Measurements from ENCODE around the gene UNC5C. TPM values are rescaled to one million over a fixed set of nuclear protein-coding genes. Genes with fewer than 3 reads are reported as not detected.

Gene UNC5C
- total and polyA plus RNA-seq, 2 of the 4 experiments (the other 2 are of a cell fraction) = under 0.01 TPM

DNA sequence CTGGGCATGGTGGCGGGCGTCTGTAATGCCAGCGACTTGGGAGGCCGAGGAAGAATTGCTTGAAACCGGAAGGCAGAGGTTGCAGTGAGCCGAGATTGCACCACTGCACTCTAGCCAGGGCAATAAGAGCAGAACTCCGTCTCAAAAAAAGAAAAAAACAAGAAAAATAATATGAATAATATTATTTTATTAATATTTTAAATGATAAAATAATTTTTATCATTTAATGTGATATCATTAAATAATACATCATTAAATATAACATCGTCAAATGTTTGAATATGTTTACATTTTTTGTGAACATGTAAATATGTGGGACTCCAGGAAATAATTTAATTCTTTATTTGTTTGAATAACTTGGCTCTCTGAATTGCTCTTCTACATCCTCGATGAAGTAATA, 15.5 kb downstream of the UNC5C start:
- no TSS peak for BruUV-seq (replicated peaks)
- dilution Hi-C loops (cut with HindIII; ENCODE audit: low sequenced_read_pairs, unreplicated experiment) = no loop called here

More for the DNA sequence above, 15.5 kb downstream of the UNC5C start:
- no peak for ATAC-seq (ENCODE audit: low read depth)
- no peak for TF ChIP-seq BHLHE40 (IDR thresholded peaks at IDR 0.05; ENCODE audit: low read depth, low read length)
- TF ChIP-seq, protein P1, sequence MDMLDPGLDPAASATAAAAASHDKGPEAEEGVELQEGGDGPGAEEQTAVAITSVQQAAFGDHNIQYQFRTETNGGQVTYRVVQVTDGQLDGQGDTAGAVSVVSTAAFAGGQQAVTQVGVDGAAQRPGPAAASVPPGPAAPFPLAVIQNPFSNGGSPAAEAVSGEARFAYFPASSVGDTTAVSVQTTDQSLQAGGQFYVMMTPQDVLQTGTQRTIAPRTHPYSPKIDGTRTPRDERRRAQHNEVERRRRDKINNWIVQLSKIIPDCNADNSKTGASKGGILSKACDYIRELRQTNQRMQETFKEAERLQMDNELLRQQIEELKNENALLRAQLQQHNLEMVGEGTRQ (IDR thresholded peaks at IDR 0.05; ENCODE audit: low read depth, low read length) = no peak
- no peak for TF ChIP-seq RCOR1 (IDR thresholded peaks at IDR 0.05; ENCODE audit: insufficient replicate concordance, low read length)
- no peak for TF ChIP-seq MAZ (IDR thresholded peaks at IDR 0.05; ENCODE audit: borderline replicate concordance, low read depth, low read length)
- TF ChIP-seq CEBPB (IDR thresholded peaks at IDR 0.05; ENCODE audit: low read depth, low read length) = no peak
- TF ChIP-seq NFE2L2 (IDR thresholded peaks at IDR 0.05; ENCODE audit: low read depth, low read length) = no peak
- no peak for TF ChIP-seq MAFK (IDR thresholded peaks at IDR 0.05; ENCODE audit: low read depth, low read length)
- no peak for TF ChIP-seq SMC3 (IDR thresholded peaks at IDR 0.05; ENCODE audit: low read depth, low read length)
- TF ChIP-seq, protein P2, sequence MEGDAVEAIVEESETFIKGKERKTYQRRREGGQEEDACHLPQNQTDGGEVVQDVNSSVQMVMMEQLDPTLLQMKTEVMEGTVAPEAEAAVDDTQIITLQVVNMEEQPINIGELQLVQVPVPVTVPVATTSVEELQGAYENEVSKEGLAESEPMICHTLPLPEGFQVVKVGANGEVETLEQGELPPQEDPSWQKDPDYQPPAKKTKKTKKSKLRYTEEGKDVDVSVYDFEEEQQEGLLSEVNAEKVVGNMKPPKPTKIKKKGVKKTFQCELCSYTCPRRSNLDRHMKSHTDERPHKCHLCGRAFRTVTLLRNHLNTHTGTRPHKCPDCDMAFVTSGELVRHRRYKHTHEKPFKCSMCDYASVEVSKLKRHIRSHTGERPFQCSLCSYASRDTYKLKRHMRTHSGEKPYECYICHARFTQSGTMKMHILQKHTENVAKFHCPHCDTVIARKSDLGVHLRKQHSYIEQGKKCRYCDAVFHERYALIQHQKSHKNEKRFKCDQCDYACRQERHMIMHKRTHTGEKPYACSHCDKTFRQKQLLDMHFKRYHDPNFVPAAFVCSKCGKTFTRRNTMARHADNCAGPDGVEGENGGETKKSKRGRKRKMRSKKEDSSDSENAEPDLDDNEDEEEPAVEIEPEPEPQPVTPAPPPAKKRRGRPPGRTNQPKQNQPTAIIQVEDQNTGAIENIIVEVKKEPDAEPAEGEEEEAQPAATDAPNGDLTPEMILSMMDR (conservative IDR thresholded peaks at IDR 0.05; ENCODE audit: low read depth, low read length) = no peak
- no peak for TF ChIP-seq FOS (IDR thresholded peaks at IDR 0.05; ENCODE audit: low read depth, low read length)
- TF ChIP-seq POLR2A (IDR thresholded peaks at IDR 0.05; ENCODE audit: low read depth, low read length) = no peak
- TF ChIP-seq RFX5 (IDR thresholded peaks at IDR 0.05; ENCODE audit: low read depth, low read length) = no peak
- TF ChIP-seq RAD21 (IDR thresholded peaks at IDR 0.05; ENCODE audit: low read length) = no peak
- TF ChIP-seq, protein P3, sequence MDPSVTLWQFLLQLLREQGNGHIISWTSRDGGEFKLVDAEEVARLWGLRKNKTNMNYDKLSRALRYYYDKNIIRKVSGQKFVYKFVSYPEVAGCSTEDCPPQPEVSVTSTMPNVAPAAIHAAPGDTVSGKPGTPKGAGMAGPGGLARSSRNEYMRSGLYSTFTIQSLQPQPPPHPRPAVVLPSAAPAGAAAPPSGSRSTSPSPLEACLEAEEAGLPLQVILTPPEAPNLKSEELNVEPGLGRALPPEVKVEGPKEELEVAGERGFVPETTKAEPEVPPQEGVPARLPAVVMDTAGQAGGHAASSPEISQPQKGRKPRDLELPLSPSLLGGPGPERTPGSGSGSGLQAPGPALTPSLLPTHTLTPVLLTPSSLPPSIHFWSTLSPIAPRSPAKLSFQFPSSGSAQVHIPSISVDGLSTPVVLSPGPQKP (IDR thresholded peaks at IDR 0.05; ENCODE audit: borderline replicate concordance, low read depth, low read length) = no peak
- TF ChIP-seq CHD1 (IDR thresholded peaks at IDR 0.05; ENCODE audit: low read depth, low read length) = no peak
- TF ChIP-seq MXI1 (IDR thresholded peaks at IDR 0.05; ENCODE audit: borderline replicate concordance, low read depth, low read length) = no peak
- H4K5ac ChIP-seq (ENCODE audit: low read depth, low read length) = no peak overlapping the region
- no peak overlapping the region for H4K8ac ChIP-seq (ENCODE audit: low read depth in 2 of 2, low read length in 2 of 2)
- no peaks in the 10 kb centered on the region for H3K27me3 ChIP-seq (ENCODE audit: control insufficient read depth, insufficient read depth, low read length)
- intact Hi-C loops (cut with micrococcal nuclease) (no loop called here), in situ Hi-C loops (cut with MboI; ENCODE audit: low sequenced_read_pairs) (no loop called here)
- no peaks in the 10 kb centered on the region for H3K36me3 ChIP-seq (ENCODE audit: control insufficient read depth, insufficient read depth, low read length)
- H2AK9ac ChIP-seq (replicated peaks; ENCODE audit: low read depth, low read length, poor library complexity) = no peak overlapping the region
- H3K27ac ChIP-seq (ENCODE audit: insufficient read depth, low read length) = no peak overlapping the region
- no peaks in the 10 kb centered on the region for H4K20me1 ChIP-seq (ENCODE audit: insufficient read depth, low read length)
- H3K4me1 ChIP-seq (ENCODE audit: control insufficient read depth, insufficient read depth, low read length) = no peaks in the 10 kb centered on the region
- H2BK5ac ChIP-seq (ENCODE audit: low read depth, low read length, poor library complexity, severe bottlenecking) = no peak overlapping the region
- H3K9me3 ChIP-seq (ENCODE audit: control insufficient read depth, insufficient read depth, low read length) = no peaks in the 10 kb centered on the region
- H3K4me3 ChIP-seq (ENCODE audit: insufficient read depth, low read depth, low read length) = no peak overlapping the region
- H3K56ac ChIP-seq (ENCODE audit: extremely low read depth, insufficient read depth, low read length) = no peak overlapping the region
- no peak overlapping the region for H3K9ac ChIP-seq (ENCODE audit: low read depth, low read length)
- no peak overlapping the region for H2BK120ac ChIP-seq (ENCODE audit: low read depth, low read length)
- no peak overlapping the region for H2BK15ac ChIP-seq (ENCODE audit: low read depth, low read length)
- no peak overlapping the region for H2AK5ac ChIP-seq (ENCODE audit: low read depth, low read length)
- ChIA-PET CTCF (no interaction called here), POLR2A (ENCODE audit: unreplicated experiment) (no interaction called here)
- no peak overlapping the region for H2AFZ ChIP-seq (replicated peaks; ENCODE audit: low read length, poor library complexity)
- H3K9me1 ChIP-seq (ENCODE audit: insufficient read depth, low read length) = no peaks in the 10 kb centered on the region
- no peak overlapping the region for H3K4ac ChIP-seq (ENCODE audit: low read depth, low read length)
- WGBS, 2 experiments (ENCODE audit: extremely low coverage in 2 of 2, insufficient read length in 1 of 2) = no CpG with 5 or more reads among the region's 9 CpGs
- H3K23ac ChIP-seq (ENCODE audit: low read depth, low read length) = no peak overlapping the region
- H3K18ac ChIP-seq (ENCODE audit: low read depth, low read length) = no peak overlapping the region
- H3K14ac ChIP-seq (replicated peaks; ENCODE audit: low read depth, low read length) = no peak overlapping the region
- no peak for DNase-seq
- no peak overlapping the region for H2BK20ac ChIP-seq (ENCODE audit: low read depth, low read length)
- H3K4me2 ChIP-seq (ENCODE audit: low read depth, low read length) = no peak overlapping the region
- H4K91ac ChIP-seq (ENCODE audit: insufficient read depth, low read depth, low read length) = no peak overlapping the region
- H3K79me1 ChIP-seq (ENCODE audit: low read depth in 1 of 2, low read length in 2 of 2) = no peaks in the 10 kb centered on the region
